Sigmoid colon (tissue), 7 donors: ENCODE data around the gene EML6. TPM values are rescaled to one million over a fixed set of nuclear protein-coding genes. Genes with fewer than 3 reads are reported as not detected.
"Not testable (repeated sequence)": the region's sequence is repeated elsewhere in the genome, so short reads cannot be mapped to it uniquely, and the experiment has no call there.

Source experiments
- DNase-seq: peaks from one replicate; pipeline ENCODE4 v3.0.0-alpha.2; 2019
- H3K27ac ChIP-seq, 4 donors: fragments of 200-600 bp; sonication (generic); one replicate each; pipeline ENCODE4 v1.5.1; 2016 to 2019; ENCODE audit warnings: mild to moderate bottlenecking in 1 of 4
- H3K27me3 ChIP-seq, 3 donors: fragments of 200-600 bp; sonication (generic); one replicate each; pipeline ENCODE4 v1.5.1; 2019; ENCODE audit warnings: mild to moderate bottlenecking in 1 of 3
- H3K36me3 ChIP-seq, 4 donors: fragments of 200-600 bp; sonication (generic); one replicate each; pipeline ENCODE4 v1.5.1; 2016 to 2019
- H3K4me1 ChIP-seq, 4 donors: fragments of 200-600 bp; sonication (generic); one replicate each; pipeline ENCODE4 v1.5.1; 2017 to 2019
- H3K4me3 ChIP-seq, 4 donors: fragments of 200-600 bp; sonication (generic); one replicate each; pipeline ENCODE4 v1.5.1; 2017 to 2019; ENCODE audit warnings: mild to moderate bottlenecking in 2 of 4, moderate library complexity in 1 of 4
- H3K9me3 ChIP-seq, 4 donors: fragments of 200-600 bp in 3 of 4; sonication (generic) in 3 of 4; one replicate each; pipeline versions ENCODE4 v1.5.1 to v1.6.1; 2013 to 2019
- EP300 ChIP-seq, 4 donors: sonication (generic); formaldehyde crosslinking; IDR thresholded peaks; one replicate each; pipeline ENCODE4 v1.6.1; 2017; ENCODE audit warnings: antibody characterized with exemption in 4 of 4
- POLR2A ChIP-seq, 2 donors: fragments of 450-650 bp; IDR thresholded peaks; one replicate each; pipeline ENCODE4 v1.6.1; 2016; ENCODE audit warnings: antibody characterized with exemption in 2 of 2, mild to moderate bottlenecking in 2 of 2, moderate library complexity in 2 of 2
- POLR2AphosphoS5 ChIP-seq, 4 donors: sonication (generic); formaldehyde crosslinking; IDR thresholded peaks; one replicate each; pipeline ENCODE4 v1.6.1; 2017; ENCODE audit warnings: antibody characterized with exemption in 4 of 4
- WGBS, 2 donors: extraction: QIAGEN DNeasy Blood & Tissue Kit; methylation state at CpG; one replicate each; pipeline ENCODE4 v1.1.7; 2013; 5-methylcytosine and 5-hydroxymethylcytosine counted together
- intact Hi-C: fragments of 100-400 bp; cut with DNase I; formaldehyde crosslinking; loops from one replicate; pipeline ENCODE4 v1.15.1; 2023
- polyA plus RNA-seq, 3 donors: library from polyadenylated mRNA; stranded (reverse); fragments of 200-250 nt; gene quantifications; one replicate each; pipeline ENCODE4 v1.2.3, GENCODE V29; 2013
- total RNA-seq, 4 donors: library from RNA; depleted of rRNA; stranded (reverse); fragments of >200 nt; gene quantifications; one replicate each; pipeline ENCODE4 v1.1.0, GENCODE V29; 2016
- TF ChIP-seq, protein P1 (sequence below), 4 experiments: fragments of 450-650 bp in 3 of 4; fragments of 200-600 bp in 1 of 4; IDR thresholded peaks; one replicate each; pipeline ENCODE4 v1.5.1; 2016 to 2019; ENCODE audit warnings: antibody characterized with exemption in 4 of 4, mild to moderate bottlenecking in 3 of 4, moderate library complexity in 2 of 4
- donor health status: healthy with polysubstance abuse.
- donor health status: Bipolar disorder and iron deficiency.
- donor health status: healthy.

The EML6 gene
- total and polyA plus RNA-seq, 7 donors: 0.46 to 2.2 (median 1.2) TPM

DNA sequence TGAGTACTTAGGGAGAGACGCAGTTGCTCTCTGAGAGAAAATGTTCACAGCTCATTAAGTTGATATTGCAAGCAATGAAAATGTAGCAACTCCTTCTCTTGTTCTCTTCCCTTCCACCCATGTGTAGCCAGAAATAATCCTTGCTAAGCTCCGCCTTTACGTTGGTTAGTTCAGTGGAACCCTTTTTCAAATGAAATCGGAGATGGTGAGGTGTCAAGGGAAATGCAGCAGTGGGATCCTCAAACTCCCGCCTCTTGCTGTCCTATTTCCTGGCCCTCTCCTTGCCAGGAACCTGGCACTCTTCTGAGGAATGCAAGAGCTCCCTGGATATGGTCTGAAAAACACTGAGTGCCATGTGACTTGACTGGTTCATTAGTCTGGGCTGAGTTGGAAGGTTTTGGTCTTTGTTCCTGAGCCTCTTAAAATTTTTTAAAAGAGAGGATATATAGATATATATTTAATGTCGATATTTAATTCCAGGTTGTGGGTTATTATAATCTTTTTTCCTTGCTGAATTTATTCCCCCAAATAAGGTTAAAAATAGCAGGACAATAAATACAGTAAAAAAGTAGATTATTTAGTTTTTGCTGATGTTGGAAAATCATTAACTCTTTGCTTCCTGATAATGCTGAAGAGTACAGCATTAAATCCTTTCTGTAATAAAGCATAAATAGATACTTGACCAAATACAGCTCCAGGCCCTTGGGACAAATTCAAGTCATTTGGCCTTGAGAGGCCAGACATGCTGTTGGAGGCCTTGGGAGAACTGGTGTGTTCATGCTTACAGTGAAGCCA is 116.2 kb downstream of the EML6 start:
- no peaks in the 10 kb centered on the region for H3K9me3 ChIP-seq
- TF ChIP-seq EP300 (IDR thresholded peaks at IDR 0.05) (no peak), POLR2AphosphoS5 (IDR thresholded peaks at IDR 0.05) (no peak), POLR2A (IDR thresholded peaks at IDR 0.05) (no peak)
- TF ChIP-seq, protein P1, sequence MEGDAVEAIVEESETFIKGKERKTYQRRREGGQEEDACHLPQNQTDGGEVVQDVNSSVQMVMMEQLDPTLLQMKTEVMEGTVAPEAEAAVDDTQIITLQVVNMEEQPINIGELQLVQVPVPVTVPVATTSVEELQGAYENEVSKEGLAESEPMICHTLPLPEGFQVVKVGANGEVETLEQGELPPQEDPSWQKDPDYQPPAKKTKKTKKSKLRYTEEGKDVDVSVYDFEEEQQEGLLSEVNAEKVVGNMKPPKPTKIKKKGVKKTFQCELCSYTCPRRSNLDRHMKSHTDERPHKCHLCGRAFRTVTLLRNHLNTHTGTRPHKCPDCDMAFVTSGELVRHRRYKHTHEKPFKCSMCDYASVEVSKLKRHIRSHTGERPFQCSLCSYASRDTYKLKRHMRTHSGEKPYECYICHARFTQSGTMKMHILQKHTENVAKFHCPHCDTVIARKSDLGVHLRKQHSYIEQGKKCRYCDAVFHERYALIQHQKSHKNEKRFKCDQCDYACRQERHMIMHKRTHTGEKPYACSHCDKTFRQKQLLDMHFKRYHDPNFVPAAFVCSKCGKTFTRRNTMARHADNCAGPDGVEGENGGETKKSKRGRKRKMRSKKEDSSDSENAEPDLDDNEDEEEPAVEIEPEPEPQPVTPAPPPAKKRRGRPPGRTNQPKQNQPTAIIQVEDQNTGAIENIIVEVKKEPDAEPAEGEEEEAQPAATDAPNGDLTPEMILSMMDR (IDR thresholded peaks at IDR 0.05): no peak
- H3K4me3 ChIP-seq: no peak overlapping the region
- no peaks in the 10 kb centered on the region for H3K4me1 ChIP-seq
- WGBS, 2 donors: 88 to 95% methylated on average over 6 of the region's 6 CpGs
- intact Hi-C loops: loop anchor here (5.0 kb wide), 4 partner anchors 117 to 732 kb away; partner anchors contain the start of gene EML6
- H3K27ac ChIP-seq: no peak overlapping the region
- H3K36me3 ChIP-seq: no peaks in the 10 kb centered on the region
- no peaks in the 10 kb centered on the region for H3K27me3 ChIP-seq
- DNase-seq: no peak

DNA sequence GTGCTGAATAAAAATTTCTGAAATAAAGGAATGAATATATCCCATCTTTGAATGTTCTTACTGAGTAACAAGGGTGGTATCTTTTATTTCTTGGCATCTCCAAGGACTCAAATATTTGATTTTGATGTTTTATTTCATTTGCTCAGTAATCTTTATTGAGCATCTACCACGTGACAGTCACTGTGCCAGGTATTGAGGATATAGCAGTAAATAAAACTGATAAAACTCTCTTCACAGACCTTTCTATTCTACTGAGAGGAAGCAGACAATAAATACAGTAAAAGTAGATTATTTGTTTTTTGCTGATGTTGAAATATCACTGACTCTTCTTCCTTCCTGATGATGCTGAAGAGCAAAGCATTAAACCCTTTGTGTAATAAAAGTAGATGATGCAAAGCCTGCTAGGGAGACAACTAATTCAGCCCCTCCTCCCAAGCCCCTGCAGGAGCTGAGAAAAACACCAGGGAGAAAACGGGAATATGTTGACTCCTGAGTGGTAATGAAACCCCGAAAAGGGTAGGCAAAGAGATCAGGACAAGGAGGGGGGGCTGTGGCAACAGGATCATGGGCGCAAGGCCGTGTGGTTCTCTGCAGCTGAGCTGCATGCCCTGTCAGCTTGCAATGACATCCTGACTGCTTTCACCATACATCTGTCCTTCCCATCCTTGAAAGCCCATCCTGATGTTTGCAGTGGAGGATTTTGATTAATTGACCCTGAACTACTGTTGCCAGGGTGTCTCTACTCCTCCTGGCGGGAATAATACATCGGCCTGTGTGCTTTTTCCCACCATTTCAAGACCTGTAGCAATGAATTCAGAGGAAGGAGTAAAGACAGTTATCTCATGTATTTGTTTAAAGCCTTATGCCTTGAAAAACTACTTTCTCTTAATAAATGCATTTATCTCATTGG is 117.4 kb downstream of the EML6 start:
- H3K9me3 ChIP-seq: no peaks in the 10 kb centered on the region
- no peak overlapping the region for H3K27ac ChIP-seq
- H3K27me3 ChIP-seq: no peaks in the 10 kb centered on the region
- TF ChIP-seq POLR2A (IDR thresholded peaks at IDR 0.05): no peak
- no peak for TF ChIP-seq POLR2AphosphoS5 (IDR thresholded peaks at IDR 0.05)
- no peak for TF ChIP-seq EP300 (IDR thresholded peaks at IDR 0.05)
- TF ChIP-seq, protein P1 (IDR thresholded peaks at IDR 0.05): no peak
- H3K4me1 ChIP-seq: no peaks in the 10 kb centered on the region
- no peaks in the 10 kb centered on the region for H3K36me3 ChIP-seq
- no peak overlapping the region for H3K4me3 ChIP-seq
- intact Hi-C loops: no loop called here
- no peak for DNase-seq
- WGBS, 2 donors: 66 to 80% methylated on average over 7 of the region's 7 CpGs

DNA sequence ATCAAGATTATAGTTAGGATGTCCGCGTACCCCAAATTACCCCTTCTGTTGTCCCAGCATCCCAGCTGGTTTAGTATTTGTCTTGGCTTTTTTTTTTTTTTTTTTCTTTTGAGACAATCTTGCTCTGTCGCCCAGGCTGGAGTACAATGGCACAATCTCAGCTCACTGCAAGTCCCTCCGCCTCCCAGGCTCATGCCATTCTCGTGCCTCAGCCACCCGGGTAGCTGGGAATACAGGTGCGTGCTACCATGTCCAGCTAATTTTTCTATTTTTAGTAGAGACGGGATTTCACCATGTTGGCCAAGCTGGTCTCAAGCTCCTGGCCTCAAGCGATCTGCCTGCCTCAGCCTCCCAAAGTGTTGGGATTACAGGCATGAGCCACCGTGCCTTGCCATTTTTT is 118.0 kb downstream of the EML6 start:
- H3K9me3 ChIP-seq, H3K4me1 ChIP-seq, H3K36me3 ChIP-seq, intact Hi-C loops, H3K27ac ChIP-seq, DNase-seq, H3K4me3 ChIP-seq, H3K27me3 ChIP-seq: not testable (repeated sequence)
- WGBS, 2 donors: 92 to 93% methylated on average over 10 of the region's 10 CpGs

DNA sequence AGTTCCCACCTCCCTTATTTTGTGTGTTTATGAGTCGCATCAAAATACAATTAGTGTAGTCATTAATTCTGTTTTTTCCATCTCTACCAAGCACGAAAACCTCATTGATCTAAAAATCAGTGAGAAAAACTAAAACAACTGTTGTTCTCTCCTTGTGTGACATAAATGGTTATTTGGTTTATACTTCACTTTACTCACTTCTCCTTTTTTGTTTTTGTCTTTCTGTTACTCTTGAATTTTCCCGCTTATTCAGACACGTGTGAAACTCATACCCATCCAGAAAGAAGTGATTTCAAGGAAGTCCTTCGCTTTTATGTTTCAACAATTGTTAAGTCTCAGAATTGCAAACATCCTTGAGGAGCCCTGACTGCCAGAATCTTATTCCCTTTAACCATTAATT is 121.6 kb downstream of the EML6 start:
- TF ChIP-seq POLR2AphosphoS5 (IDR thresholded peaks at IDR 0.05): no peak
- no peak for TF ChIP-seq EP300 (IDR thresholded peaks at IDR 0.05)
- TF ChIP-seq, protein P1 (IDR thresholded peaks at IDR 0.05): no peak
- TF ChIP-seq POLR2A (IDR thresholded peaks at IDR 0.05): no peak
- DNase-seq: no peak
- Histone ChIP-seq H3K36me3 (no peaks in the 10 kb centered on the region), H3K27ac (no peak overlapping the region), H3K9me3 (no peaks in the 10 kb centered on the region), H3K27me3 (no peaks in the 10 kb centered on the region), H3K4me1 (no peaks in the 10 kb centered on the region), H3K4me3 (no peak overlapping the region)
- intact Hi-C loops: no loop called here
- WGBS, 2 donors: 63 to 88% methylated on average over 5 of the region's 5 CpGs

DNA sequence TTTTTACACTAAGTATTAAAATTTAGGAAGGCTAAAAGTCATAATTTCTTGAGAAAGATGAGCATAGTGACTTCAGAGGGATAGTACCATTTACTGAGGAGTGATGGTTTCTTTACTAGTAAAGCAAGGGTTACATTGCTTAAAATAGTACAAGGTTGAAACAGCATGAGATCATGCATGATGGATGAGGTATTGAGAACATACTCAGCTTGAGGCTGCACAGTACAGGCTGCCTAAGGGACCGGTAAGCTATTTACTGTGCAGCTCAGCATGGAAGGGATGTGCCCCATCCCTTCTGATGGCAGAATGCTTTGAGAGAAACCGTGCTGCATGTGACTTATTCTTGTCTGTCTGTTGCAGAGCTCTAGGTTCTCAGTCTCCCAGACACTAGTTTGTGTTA is 122.1 kb downstream of the EML6 start:
- H3K36me3 ChIP-seq: no peaks in the 10 kb centered on the region
- no peaks in the 10 kb centered on the region for H3K4me1 ChIP-seq
- H3K27ac ChIP-seq: no peak overlapping the region
- H3K27me3 ChIP-seq: no peaks in the 10 kb centered on the region
- no peak for DNase-seq
- H3K9me3 ChIP-seq: no peaks in the 10 kb centered on the region
- intact Hi-C loops: no loop called here
- WGBS, 2 donors: 66 to 80% methylated on average over 2 of the region's 2 CpGs
- TF ChIP-seq EP300 (IDR thresholded peaks at IDR 0.05): no peak
- no peak for TF ChIP-seq POLR2A (IDR thresholded peaks at IDR 0.05)
- TF ChIP-seq, protein P1 (IDR thresholded peaks at IDR 0.05): no peak
- TF ChIP-seq POLR2AphosphoS5 (IDR thresholded peaks at IDR 0.05): no peak
- H3K4me3 ChIP-seq: no peak overlapping the region
